ENCODE data around the gene ITIH3.

ITIH3 gene

GRCh38 chr3:52786330-52787215 is 8.0 kb upstream of the ITIH3 start:
- no peak for TF ChIP-seq GATA3 (IDR thresholded peaks at IDR 0.05; ENCODE audit: low read depth, low read length)
- TF ChIP-seq GATA2 (IDR thresholded peaks at IDR 0.05; ENCODE audit: low read depth, low read length) = no peak

- TF ChIP-seq GATA3 (IDR thresholded peaks at IDR 0.05; ENCODE audit: low read depth, low read length) = no peak
- TF ChIP-seq GATA2 (IDR thresholded peaks at IDR 0.05; ENCODE audit: low read depth, low read length) = no peak
Measured at GRCh38 chr3:52787246-52787645, 7.3 kb upstream of the ITIH3 start.

GRCh38 chr3:52787672-52788625 is 6.6 kb upstream of the ITIH3 start:
- no peak for TF ChIP-seq GATA3 (IDR thresholded peaks at IDR 0.05; ENCODE audit: low read depth, low read length)
- TF ChIP-seq GATA2 (IDR thresholded peaks at IDR 0.05; ENCODE audit: low read depth, low read length) = no peak

GRCh38 chr3:52788890-52789745 is 5.5 kb upstream of the ITIH3 start:
- TF ChIP-seq GATA3 (IDR thresholded peaks at IDR 0.05; ENCODE audit: low read depth, low read length) (no peak), GATA2 (IDR thresholded peaks at IDR 0.05; ENCODE audit: low read depth, low read length) (no peak)

GRCh38 chr3:52789746-52790040 is 4.9 kb upstream of the ITIH3 start:
- TF ChIP-seq GATA2 (IDR thresholded peaks at IDR 0.05; ENCODE audit: low read depth, low read length) (no peak), GATA3 (IDR thresholded peaks at IDR 0.05; ENCODE audit: low read depth, low read length) (no peak)

- TF ChIP-seq GATA2 (IDR thresholded peaks at IDR 0.05; ENCODE audit: low read depth, low read length) = no peak
- TF ChIP-seq GATA3 (IDR thresholded peaks at IDR 0.05; ENCODE audit: low read depth, low read length) = no peak
Measured at GRCh38 chr3:52790337-52790736, 4.3 kb upstream of the ITIH3 start.

GRCh38 chr3:52790741-52791140 is 3.9 kb upstream of the ITIH3 start:
- TF ChIP-seq GATA2 (IDR thresholded peaks at IDR 0.05; ENCODE audit: low read depth, low read length) (no peak), GATA3 (IDR thresholded peaks at IDR 0.05; ENCODE audit: low read depth, low read length) (no peak)

GRCh38 chr3:52791366-52791765 is 3.2 kb upstream of the ITIH3 start:
- TF ChIP-seq GATA2 (IDR thresholded peaks at IDR 0.05; ENCODE audit: low read depth, low read length) (no peak), GATA3 (IDR thresholded peaks at IDR 0.05; ENCODE audit: low read depth, low read length) (no peak)

GRCh38 chr3:52791928-52792327 is 2.7 kb upstream of the ITIH3 start:
- no peak for TF ChIP-seq GATA3 (IDR thresholded peaks at IDR 0.05; ENCODE audit: low read depth, low read length)
- TF ChIP-seq GATA2 (IDR thresholded peaks at IDR 0.05; ENCODE audit: low read depth, low read length) = no peak

- no peak for TF ChIP-seq GATA2 (IDR thresholded peaks at IDR 0.05; ENCODE audit: low read depth, low read length)
- TF ChIP-seq GATA3 (IDR thresholded peaks at IDR 0.05; ENCODE audit: low read depth, low read length) = no peak
Measured at GRCh38 chr3:52792413-52792812, 2.2 kb upstream of the ITIH3 start.

GRCh38 chr3:52792961-52793695 is 1.5 kb upstream of the ITIH3 start:
- TF ChIP-seq GATA2 (IDR thresholded peaks at IDR 0.05; ENCODE audit: low read depth, low read length) (no peak), GATA3 (IDR thresholded peaks at IDR 0.05; ENCODE audit: low read depth, low read length) (no peak)

GRCh38 chr3:52793702-52794611 is 639 bp upstream of the ITIH3 start:
- TF ChIP-seq GATA2 (IDR thresholded peaks at IDR 0.05; ENCODE audit: low read depth, low read length) (no peak), GATA3 (IDR thresholded peaks at IDR 0.05; ENCODE audit: low read depth, low read length) (no peak)

All from SH-SY5Y (cell line).